Measurements from ENCODE around the gene KAT6B. TPM values are rescaled to one million over a fixed set of nuclear protein-coding genes. Genes with fewer than 3 reads are reported as not detected.

Gene KAT6B
- total RNA-seq, 1 donor from 2014 or later = 155 TPM

DNA sequence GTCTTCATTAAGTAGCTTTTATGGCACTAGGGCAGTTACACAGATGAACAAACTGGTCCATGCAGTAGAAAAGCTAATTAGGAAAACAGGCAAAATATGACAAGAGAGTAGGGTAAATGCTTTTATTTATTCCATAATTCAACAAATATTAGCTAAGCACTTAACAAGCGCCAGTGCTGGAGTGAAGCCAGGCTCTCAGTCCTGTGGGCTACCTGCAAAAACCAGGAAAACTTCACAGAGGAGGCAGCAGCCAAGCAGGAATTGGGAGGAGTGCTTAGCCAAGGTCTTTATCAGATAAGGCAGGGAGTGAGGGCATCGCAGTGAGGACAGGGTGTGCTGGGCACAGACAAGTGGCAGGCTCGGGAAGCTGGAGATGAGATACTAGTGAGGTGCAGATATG lies 4.9 kb upstream of the KAT6B start:
- DNase-seq (ENCODE audit: low spot score in 2 of 2, unreplicated experiment in 2 of 2) = no peak
- peaks cover 9% of the 10 kb centered on the region for H3K36me3 Mint-ChIP-seq
- H3K4me1 Mint-ChIP-seq = peaks cover 37% of the 10 kb centered on the region
- TF ChIP-seq, protein P1, sequence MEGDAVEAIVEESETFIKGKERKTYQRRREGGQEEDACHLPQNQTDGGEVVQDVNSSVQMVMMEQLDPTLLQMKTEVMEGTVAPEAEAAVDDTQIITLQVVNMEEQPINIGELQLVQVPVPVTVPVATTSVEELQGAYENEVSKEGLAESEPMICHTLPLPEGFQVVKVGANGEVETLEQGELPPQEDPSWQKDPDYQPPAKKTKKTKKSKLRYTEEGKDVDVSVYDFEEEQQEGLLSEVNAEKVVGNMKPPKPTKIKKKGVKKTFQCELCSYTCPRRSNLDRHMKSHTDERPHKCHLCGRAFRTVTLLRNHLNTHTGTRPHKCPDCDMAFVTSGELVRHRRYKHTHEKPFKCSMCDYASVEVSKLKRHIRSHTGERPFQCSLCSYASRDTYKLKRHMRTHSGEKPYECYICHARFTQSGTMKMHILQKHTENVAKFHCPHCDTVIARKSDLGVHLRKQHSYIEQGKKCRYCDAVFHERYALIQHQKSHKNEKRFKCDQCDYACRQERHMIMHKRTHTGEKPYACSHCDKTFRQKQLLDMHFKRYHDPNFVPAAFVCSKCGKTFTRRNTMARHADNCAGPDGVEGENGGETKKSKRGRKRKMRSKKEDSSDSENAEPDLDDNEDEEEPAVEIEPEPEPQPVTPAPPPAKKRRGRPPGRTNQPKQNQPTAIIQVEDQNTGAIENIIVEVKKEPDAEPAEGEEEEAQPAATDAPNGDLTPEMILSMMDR (IDR thresholded peaks at IDR 0.05; ENCODE audit: unreplicated experiment) = no peak
- no peaks in the 10 kb centered on the region for H3K27me3 Mint-ChIP-seq (ENCODE audit: low read depth)
- H3K4me3 Mint-ChIP-seq = no peak overlapping the region
- H3K27ac Mint-ChIP-seq = no peak overlapping the region
- H3K9me3 Mint-ChIP-seq = peaks cover 11% of the 10 kb centered on the region

DNA sequence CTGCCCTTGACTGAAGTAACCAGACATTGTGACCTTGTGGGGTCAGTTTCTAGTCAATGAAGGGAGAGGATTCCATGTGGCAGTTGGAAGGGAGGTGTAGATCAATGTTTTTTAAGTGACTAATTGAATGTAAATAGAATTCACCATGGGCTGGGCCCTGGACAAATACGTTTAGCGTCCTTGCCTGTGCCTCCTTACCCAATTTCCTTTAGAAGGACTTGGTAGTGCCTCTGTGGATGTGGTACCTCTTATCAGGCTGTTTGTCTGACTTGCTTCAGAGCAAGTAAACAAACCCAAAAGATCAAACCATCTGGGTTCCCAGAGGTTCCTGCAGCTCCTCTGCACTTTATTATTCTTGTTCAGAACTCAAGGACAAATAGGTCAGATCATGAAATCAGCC lies 4.3 kb upstream of the KAT6B start:
- no peak overlapping the region for H3K4me3 Mint-ChIP-seq
- peaks cover 39% of the 10 kb centered on the region for H3K4me1 Mint-ChIP-seq
- H3K27me3 Mint-ChIP-seq (ENCODE audit: low read depth) = no peaks in the 10 kb centered on the region
- TF ChIP-seq, protein P1 (IDR thresholded peaks at IDR 0.05; ENCODE audit: unreplicated experiment) = no peak
- H3K36me3 Mint-ChIP-seq = peaks cover 4% of the 10 kb centered on the region
- H3K9me3 Mint-ChIP-seq = peaks cover 5% of the 10 kb centered on the region
- H3K27ac Mint-ChIP-seq = no peak overlapping the region
- no peak for DNase-seq (ENCODE audit: low spot score in 2 of 2, unreplicated experiment in 2 of 2)

DNA sequence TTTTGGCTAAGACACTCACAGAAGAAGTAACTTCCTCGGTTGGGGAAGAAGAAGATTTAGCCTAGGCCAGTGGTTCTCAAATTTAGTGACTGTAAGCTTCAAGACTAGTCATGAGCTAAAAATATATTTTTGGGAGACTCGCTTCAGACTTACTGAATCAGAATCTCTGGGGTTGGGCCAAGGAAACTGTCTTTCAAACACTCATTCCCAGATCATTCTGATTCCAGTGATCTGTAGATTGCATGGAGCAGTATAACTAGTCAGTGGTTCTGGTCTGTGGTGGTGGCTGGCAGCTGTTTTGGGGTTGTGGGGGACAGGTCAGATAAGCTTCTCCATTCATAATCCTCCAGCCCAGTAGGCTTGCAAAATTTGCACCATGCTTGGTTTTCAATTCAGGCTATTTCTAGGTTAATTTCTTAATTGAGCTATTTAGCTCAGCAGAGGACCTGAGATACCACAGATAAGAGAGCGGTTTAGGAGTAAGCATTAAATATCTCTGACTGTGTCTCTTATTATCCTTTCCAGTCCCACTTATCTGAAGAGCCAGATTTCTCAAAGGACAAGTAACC lies 3.8 kb upstream of the KAT6B start:
- TF ChIP-seq, protein P1 (IDR thresholded peaks at IDR 0.05; ENCODE audit: unreplicated experiment) = no peak
- Mint-ChIP-seq H3K4me1 (peaks cover 44% of the 10 kb centered on the region), H3K27me3 (ENCODE audit: low read depth) (no peaks in the 10 kb centered on the region), H3K9me3 (no peaks in the 10 kb centered on the region), H3K4me3 (no peak overlapping the region), H3K27ac (peak overlapping the region; percentile 89), H3K36me3 (no peaks in the 10 kb centered on the region)
- DNase-seq (ENCODE audit: low spot score in 2 of 2, unreplicated experiment in 2 of 2) = no peak

DNA sequence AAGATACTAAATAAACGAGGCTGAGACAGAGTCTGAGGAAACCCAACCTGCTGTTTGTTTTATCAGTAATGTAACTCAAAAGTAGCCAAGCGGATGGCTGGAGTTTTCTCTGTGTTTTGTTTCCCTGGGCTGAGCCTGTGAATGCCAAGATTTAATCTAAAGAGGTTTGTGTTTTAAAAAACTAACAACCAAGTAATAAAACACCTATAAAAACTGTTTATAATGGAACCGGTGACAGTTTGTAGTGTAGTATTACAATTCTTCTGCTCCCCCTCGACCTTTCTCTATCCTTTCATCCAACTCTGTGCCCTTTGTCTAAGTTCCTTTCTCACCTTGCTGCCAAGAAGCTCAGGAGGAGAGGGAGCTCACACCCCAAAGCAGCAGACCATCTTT lies 2.6 kb upstream of the KAT6B start:
- TF ChIP-seq, protein P1 (IDR thresholded peaks at IDR 0.05; ENCODE audit: unreplicated experiment) = no peak
- peak overlapping the region; percentile 81 for H3K4me3 Mint-ChIP-seq
- H3K36me3 Mint-ChIP-seq = peaks cover 1% of the 10 kb centered on the region
- no peaks in the 10 kb centered on the region for H3K27me3 Mint-ChIP-seq (ENCODE audit: low read depth)
- H3K27ac Mint-ChIP-seq = peak overlapping the region; percentile 89
- H3K4me1 Mint-ChIP-seq = peaks cover 52% of the 10 kb centered on the region
- no peak for DNase-seq (ENCODE audit: low spot score in 2 of 2, unreplicated experiment in 2 of 2)
- no peaks in the 10 kb centered on the region for H3K9me3 Mint-ChIP-seq

DNA sequence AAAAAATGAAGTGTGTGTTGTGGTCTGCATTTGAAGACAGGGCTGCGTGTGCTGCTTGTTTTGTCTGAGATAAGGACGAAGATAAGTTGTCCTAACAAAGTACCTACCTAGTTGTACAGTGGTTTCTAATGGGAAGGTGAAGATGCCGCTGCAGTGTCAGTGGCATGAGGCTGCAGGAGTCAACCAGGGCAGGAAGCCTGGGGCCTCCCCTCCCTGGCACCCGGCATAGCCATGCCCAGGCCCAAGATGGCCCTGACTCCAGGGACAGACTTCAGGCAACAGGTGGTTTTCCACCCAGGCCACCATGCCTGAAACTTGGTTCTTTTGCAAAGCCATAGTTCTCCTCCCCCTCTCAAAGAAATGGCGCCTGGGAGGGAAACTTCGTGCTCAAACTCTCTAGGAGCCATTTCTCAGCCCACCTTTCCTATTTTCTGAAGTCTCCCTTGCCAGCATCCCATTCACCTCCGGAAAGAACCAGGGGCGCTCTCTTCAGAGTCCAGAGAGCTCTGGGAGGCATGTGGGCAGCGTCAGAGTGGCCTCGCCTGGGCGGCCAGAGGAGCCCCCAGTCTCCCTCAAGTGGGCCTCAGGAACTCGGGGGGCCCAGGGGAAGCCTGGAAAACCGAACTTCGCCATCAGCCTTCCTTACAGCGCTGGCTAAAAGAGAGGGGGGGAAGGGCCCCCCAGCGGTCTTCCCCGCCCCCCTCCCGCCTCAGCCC lies 2.1 kb upstream of the KAT6B start:
- H3K36me3 Mint-ChIP-seq = peaks cover 6% of the 10 kb centered on the region
- peaks cover 57% of the 10 kb centered on the region for H3K4me1 Mint-ChIP-seq
- no peaks in the 10 kb centered on the region for H3K27me3 Mint-ChIP-seq (ENCODE audit: low read depth)
- TF ChIP-seq, protein P1 (IDR thresholded peaks at IDR 0.05; ENCODE audit: unreplicated experiment) = no peak
- DNase-seq (ENCODE audit: low spot score in 2 of 2, unreplicated experiment in 2 of 2) = peak in 1 of 2 experiments; percentile 43
- H3K4me3 Mint-ChIP-seq = peak overlapping the region; percentile 81
- H3K27ac Mint-ChIP-seq = peak overlapping the region; percentile 89
- H3K9me3 Mint-ChIP-seq = no peaks in the 10 kb centered on the region
